AG10803 (cell line): ENCODE results near the gene GNG7.
A peak's percentile ranks its signal among the peaks of the same experiment; 100 is the strongest.
"Not testable (repeated sequence)": the region's sequence is repeated elsewhere in the genome, so short reads cannot be mapped to it uniquely, and the experiment has no call there.

Experiments
- DNase-seq: peaks from one replicate; pipeline ENCODE4 v3.0.0; 2010; ENCODE audit warnings: low read depth
- H3K4me3 ChIP-seq: 2 replicates; pipeline ENCODE4 v1.5.1; 2011; ENCODE audit warnings: mild to moderate bottlenecking, low read length, control low read depth
- TF ChIP-seq, protein P1 (sequence below): conservative IDR thresholded peaks from 2 replicates; pipeline ENCODE4 v1.5.1; 2011; ENCODE audit warnings: mild to moderate bottlenecking, low read length, control low read depth, inconsistent platforms

GNG7 gene

GRCh38 chr19:2547721-2548120 lies 154.8 kb downstream of the GNG7 start:
- TF ChIP-seq, protein P1, sequence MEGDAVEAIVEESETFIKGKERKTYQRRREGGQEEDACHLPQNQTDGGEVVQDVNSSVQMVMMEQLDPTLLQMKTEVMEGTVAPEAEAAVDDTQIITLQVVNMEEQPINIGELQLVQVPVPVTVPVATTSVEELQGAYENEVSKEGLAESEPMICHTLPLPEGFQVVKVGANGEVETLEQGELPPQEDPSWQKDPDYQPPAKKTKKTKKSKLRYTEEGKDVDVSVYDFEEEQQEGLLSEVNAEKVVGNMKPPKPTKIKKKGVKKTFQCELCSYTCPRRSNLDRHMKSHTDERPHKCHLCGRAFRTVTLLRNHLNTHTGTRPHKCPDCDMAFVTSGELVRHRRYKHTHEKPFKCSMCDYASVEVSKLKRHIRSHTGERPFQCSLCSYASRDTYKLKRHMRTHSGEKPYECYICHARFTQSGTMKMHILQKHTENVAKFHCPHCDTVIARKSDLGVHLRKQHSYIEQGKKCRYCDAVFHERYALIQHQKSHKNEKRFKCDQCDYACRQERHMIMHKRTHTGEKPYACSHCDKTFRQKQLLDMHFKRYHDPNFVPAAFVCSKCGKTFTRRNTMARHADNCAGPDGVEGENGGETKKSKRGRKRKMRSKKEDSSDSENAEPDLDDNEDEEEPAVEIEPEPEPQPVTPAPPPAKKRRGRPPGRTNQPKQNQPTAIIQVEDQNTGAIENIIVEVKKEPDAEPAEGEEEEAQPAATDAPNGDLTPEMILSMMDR: no peak
- no peak overlapping the region for H3K4me3 ChIP-seq
- DNase-seq: no peak

- H3K4me3 ChIP-seq: no peak overlapping the region
- TF ChIP-seq, protein P1: no peak
- no peak for DNase-seq
Observed at GRCh38 chr19:2547033-2547680, 155.3 kb downstream of the GNG7 start.

DNA sequence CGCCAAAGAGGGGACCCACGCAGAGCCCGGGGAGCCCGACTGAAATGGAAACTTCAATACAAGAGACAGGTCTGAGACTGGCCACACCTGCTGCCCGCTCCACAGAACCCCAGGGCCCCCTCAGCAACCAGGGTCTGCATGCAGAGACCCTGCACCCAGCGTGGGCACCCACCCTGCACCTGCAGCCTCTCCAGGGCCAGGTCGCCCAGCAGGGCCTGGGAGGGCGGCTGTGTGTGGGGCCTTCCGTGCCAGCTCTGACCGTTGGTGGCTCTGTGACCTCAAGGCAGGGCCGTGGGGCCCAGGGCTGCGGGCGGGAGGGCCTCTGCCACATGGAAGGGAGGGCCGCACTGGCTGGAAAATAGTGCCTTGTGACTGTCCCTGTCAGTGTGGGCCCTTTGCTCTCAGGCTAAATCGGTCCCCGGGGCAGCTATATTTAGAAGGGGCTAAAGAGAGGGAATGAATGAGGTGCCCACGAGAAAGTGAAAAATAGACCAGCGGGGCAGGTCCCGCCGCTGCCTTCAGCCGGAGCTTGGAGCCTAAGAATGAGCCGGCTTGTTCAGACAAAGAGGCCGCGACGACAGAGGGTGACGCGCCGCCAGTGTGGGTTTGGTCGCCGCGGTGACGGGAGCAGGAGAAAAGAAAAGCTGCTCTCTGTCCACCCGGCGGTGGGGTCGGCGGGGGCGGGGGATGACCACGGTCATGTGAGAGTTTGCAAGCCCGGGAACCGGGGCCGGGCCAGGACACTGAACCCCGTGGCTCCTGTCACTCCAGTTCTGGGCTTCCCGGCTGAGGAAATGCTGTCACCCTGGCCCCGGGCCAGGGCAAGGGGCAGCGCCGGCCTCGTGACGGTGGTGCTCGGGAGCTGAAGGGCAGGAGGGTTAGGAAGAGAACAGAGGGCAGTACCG lies 156.1 kb downstream of the GNG7 start:
- H3K4me3 ChIP-seq: no peak overlapping the region
- TF ChIP-seq, protein P1: no peak
- DNase-seq: no peak

DNA sequence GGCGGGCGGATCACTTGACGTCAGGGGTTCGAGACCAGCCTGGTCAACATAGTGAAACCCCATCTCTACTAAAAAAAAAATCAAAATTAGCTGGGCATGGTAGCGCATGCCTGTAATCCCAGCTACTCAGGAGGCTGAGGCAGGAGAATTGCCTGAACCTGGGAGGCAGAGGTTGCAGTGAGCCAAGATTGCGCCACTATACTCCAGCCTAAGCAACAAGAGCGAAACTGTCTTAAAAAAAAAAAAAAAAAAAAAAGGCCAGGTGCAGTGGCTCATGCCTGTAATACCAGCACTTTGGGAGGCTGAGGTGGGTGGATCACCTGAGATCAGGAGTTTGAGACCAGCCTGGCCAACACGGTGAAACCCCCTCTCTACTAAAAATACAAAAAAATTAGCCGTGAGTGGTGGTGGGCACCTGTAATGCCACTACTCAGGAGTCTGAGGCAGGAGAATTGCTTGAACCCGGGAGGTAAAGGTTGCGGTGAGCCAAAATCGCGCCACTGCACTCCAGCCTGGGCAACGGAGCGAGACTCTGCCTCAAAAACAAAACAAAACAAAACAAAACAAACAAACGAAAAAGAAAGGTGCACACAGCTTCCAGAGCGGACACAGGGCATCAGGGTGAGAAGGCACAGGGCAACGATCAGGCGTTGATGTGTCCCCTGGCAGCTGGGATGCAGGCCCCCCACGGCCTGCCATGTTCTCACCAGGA lies 156.9 kb downstream of the GNG7 start:
- DNase-seq, H3K4me3 ChIP-seq: not testable (repeated sequence)

GRCh38 chr19:2544576-2545415 lies 157.7 kb downstream of the GNG7 start:
- TF ChIP-seq, protein P1: no peak
- H3K4me3 ChIP-seq: no peak overlapping the region
- no peak for DNase-seq

DNA sequence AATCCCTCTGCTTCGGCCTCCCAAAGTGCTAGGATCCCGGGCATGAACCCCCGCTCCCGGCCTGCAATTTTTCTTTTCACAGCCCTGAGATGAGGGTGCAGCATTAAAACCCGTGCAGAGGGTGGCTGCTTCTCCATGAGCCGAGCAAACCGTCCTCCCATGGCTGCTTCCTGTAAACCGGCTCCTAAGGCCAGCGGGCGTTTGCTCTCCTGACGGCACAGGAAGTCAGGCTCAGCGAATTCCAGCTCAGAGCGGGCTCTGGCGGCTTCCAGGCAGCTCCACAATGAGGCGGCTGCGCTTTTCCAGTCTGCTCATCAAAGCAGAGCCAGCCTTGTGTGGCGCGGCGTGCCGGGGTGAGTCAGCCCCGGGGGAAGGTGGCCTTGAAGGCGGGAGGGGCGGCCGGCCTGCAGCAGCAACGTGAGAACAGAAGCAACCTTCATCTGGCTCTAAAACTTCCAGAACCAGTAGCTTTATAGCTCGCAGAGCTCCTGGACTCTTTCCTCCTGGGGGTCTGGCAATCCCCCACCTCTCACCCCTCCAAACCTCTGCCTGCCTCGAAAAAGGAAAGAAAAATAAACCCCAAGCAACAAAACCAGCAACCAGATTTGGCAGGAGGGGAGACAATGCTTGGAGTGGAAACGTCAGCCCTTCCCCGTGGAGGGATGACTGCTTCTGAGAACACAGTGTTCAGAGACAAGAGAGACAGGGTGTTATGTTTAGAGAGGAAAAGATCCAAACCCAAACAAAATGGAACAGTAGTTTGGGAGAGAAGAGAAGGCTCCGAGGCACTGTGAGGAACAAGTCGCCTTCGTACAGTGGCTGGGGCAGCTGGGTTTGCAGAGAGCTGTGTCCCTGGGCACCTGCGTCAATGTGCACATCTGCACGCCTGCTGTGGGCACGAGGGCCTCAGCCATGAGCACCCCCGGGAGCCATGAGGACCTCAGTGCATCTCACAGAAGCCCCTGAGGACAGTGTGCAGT lies 158.7 kb downstream of the GNG7 start:
- DNase-seq: peak; percentile 98
- TF ChIP-seq, protein P1: peak; percentile 49
- H3K4me3 ChIP-seq: peak overlapping the region; percentile 41

DNA sequence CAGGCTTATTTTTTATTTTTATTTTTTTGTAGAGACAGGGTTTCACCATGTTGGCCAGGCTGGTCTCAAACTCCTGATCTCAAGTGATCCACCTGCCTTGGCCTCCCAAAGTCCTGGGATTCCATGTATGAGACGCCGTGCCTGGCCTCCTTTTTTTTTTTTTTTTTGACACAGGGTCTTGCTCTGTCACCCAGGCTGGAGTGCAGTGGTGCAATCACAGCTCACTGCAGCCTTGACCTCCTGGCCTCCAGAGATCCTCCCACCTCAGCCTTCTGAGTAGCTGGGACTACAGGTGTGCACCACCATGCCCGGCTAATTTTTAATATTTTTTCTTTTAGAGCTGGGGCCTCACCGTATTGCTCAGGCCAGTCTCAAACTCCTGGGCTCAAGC lies 159.4 kb downstream of the GNG7 start:
- DNase-seq: not testable (repeated sequence)
- H3K4me3 ChIP-seq: peak overlapping the region; percentile 41
